ENCODE results near the gene PLEKHA8. TPM values are rescaled to one million over a fixed set of nuclear protein-coding genes. Genes with fewer than 3 reads are reported as not detected.

PLEKHA8 gene
- total and polyA plus RNA-seq, 3 experiments from 2014 or later: 3.7 to 10.0 (median 9.0) TPM

Other genes with a start within 250 kb of the PLEKHA8 start
- not detected for gene WIPF3, start 221.9 kb upstream of the PLEKHA8 start, total RNA-seq
- gene WIPF3, start 221.9 kb upstream of the PLEKHA8 start, polyA plus RNA-seq: not detected
- 1 to 10 TPM; 3.5 to 4.3 TPM for gene SCRN1, start 38.6 kb upstream of the PLEKHA8 start, total RNA-seq
- gene SCRN1, start 38.6 kb upstream of the PLEKHA8 start, polyA plus RNA-seq: 13.9 TPM
- 1 to 10 TPM; 4.1 to 4.6 TPM for gene FKBP14, start 1.7 kb upstream of the PLEKHA8 start, total RNA-seq
- 1.2 TPM for gene FKBP14, start 1.7 kb upstream of the PLEKHA8 start, polyA plus RNA-seq
- gene MTURN, start 106.6 kb downstream of the PLEKHA8 start, total RNA-seq: 1 to 10 TPM; 4.9 to 6.2 TPM
- gene MTURN, start 106.6 kb downstream of the PLEKHA8 start, polyA plus RNA-seq: 4.9 TPM

Data from CD8-positive, alpha-beta memory T cell (primary cell).